Endothelial cell of umbilical vein (primary cell): ENCODE results near the gene USH1C. TPM values are rescaled to one million over a fixed set of nuclear protein-coding genes. Genes with fewer than 3 reads are reported as not detected.

Experiments
- BruUV-seq: library from RNA; stranded (reverse); fragments of 400-500 nt; replicated peaks from 2 replicates; lab custom pipeline; 2021; lab: Mats Ljungman, UMichigan
- CTCF ChIA-PET: fragments of 300-600, 350-600 bp; sonication (Branson Sonifier 250); formaldehyde crosslinking; loops from one replicate; lab custom pipeline; 2021; ENCODE audit warnings: antibody characterized with exemption, inconsistent platforms; lab: Charles Lee
- POLR2A ChIA-PET: fragments of 300-600, 350-600 bp; sonication (Branson Sonifier 250); formaldehyde crosslinking; loops from one replicate; lab custom pipeline; 2021; ENCODE audit warnings: antibody characterized with exemption, inconsistent platforms; lab: Charles Lee
- DNase-seq: peaks from one replicate; pipeline ENCODE4 v3.0.0-alpha.2; 2011; ENCODE audit warnings: low read depth, low spot score
- FAIRE-seq: peaks from 2 replicates; lab custom pipeline; 2011; peaks lifted over from hg19 to GRCh38; lab: Jason Lieb, UNC
- H2AFZ ChIP-seq: 2 replicates; pipeline ENCODE4 v1.6.0; 2012; ENCODE audit warnings: low read depth, low read length, control low read depth, inconsistent platforms
- H3K27ac ChIP-seq: 2 replicates; pipeline ENCODE4 v1.5.1; 2011; ENCODE audit warnings: low read depth, mild to moderate bottlenecking, control low read depth, low read length, moderate library complexity; ENCODE audit not compliant: insufficient read depth
- H3K27me3 ChIP-seq, 2 experiments: 2 replicates each; pipeline versions ENCODE4 v1.6.0 to v1.6.1; 2011; ENCODE audit warnings: low read length in 2 of 2, mixed read lengths in 1 of 2; ENCODE audit not compliant: control insufficient read depth in 2 of 2, insufficient read depth in 2 of 2
- H3K36me3 ChIP-seq, 2 experiments: 2 replicates in 1 of 2; 3 replicates in 1 of 2; pipeline ENCODE4 v1.5.1; 2011; ENCODE audit warnings: low read length in 2 of 2, mild to moderate bottlenecking in 1 of 2, moderate library complexity in 1 of 2; ENCODE audit not compliant: control insufficient read depth in 2 of 2, insufficient read depth in 2 of 2; ENCODE audit errors: extremely low read depth in 1 of 2
- H3K4me1 ChIP-seq: 3 replicates; pipeline ENCODE4 v1.5.1; 2011; ENCODE audit warnings: mild to moderate bottlenecking, low read length; ENCODE audit not compliant: control insufficient read depth, insufficient read depth; ENCODE audit errors: extremely low read depth
- H3K4me2 ChIP-seq: 2 replicates; pipeline ENCODE4 v1.6.1; 2011; ENCODE audit warnings: low read length, control low read depth, mixed read lengths; ENCODE audit not compliant: insufficient read depth
- H3K4me3 ChIP-seq, 3 experiments: fragments of 200-600 bp in 1 of 3; sonication (generic), shearing (Covaris generic) in 1 of 3; replicated peaks in 1 of 3; 2 replicates each; pipeline ENCODE4 v1.5.1; 2011 to 2016; ENCODE audit warnings: control low read depth in 3 of 3, low read length in 3 of 3, mild to moderate bottlenecking in 2 of 3, inconsistent platforms in 1 of 3, low read depth in 1 of 3, moderate library complexity in 1 of 3; ENCODE audit not compliant: insufficient read depth in 1 of 3
- H3K79me2 ChIP-seq: 2 replicates; pipeline ENCODE4 v1.6.0; 2012; ENCODE audit warnings: low read length, inconsistent platforms; ENCODE audit not compliant: control insufficient read depth, insufficient read depth
- H3K9ac ChIP-seq: replicated peaks from 2 replicates; pipeline ENCODE3; 2011; ENCODE audit warnings: low read length, control low read depth; ENCODE audit not compliant: insufficient read depth; ENCODE audit errors: extremely low read depth
- H3K9me1 ChIP-seq: replicated peaks from 3 replicates; pipeline ENCODE4 v1.6.0; 2011; ENCODE audit warnings: mild to moderate bottlenecking, low read length; ENCODE audit not compliant: control insufficient read depth, insufficient read depth; ENCODE audit errors: extremely low read depth
- H3K9me3 ChIP-seq: replicated peaks from 2 replicates; pipeline ENCODE4 v1.5.1; 2012; ENCODE audit warnings: low read length, inconsistent platforms; ENCODE audit not compliant: control insufficient read depth, insufficient read depth
- H4K20me1 ChIP-seq: replicated peaks from 2 replicates; pipeline ENCODE3; 2011; ENCODE audit warnings: mild to moderate bottlenecking, low read length; ENCODE audit not compliant: control insufficient read depth, insufficient read depth; ENCODE audit errors: extremely low read depth
- CTCF ChIP-seq, 2 donors: IDR thresholded peaks; 1 replicate in 1 of 2; 2 replicates in 1 of 2; pipeline ENCODE4 v1.5.1; 2011; ENCODE audit warnings: low read length in 2 of 2, mild to moderate bottlenecking in 2 of 2, moderate library complexity in 2 of 2, control low read depth in 1 of 2, inconsistent platforms in 1 of 2, low read depth in 1 of 2; ENCODE audit not compliant: insufficient read depth in 1 of 2; ENCODE audit errors: extremely low read depth in 1 of 2
- EZH2 ChIP-seq: IDR thresholded peaks from 2 replicates; pipeline ENCODE4 v1.6.1; 2012; ENCODE audit warnings: borderline replicate concordance, low read depth, mild to moderate bottlenecking, moderate library complexity, low read length, inconsistent platforms; ENCODE audit not compliant: severe bottlenecking
- FOS ChIP-seq: IDR thresholded peaks from 2 replicates; pipeline ENCODE4 v1.6.1; 2011; ENCODE audit warnings: mild to moderate bottlenecking, low read length, moderate library complexity, borderline replicate concordance; ENCODE audit not compliant: insufficient read depth
- GATA2 ChIP-seq: IDR thresholded peaks from 2 replicates; pipeline ENCODE4 v1.7.0; 2011; ENCODE audit warnings: low read depth, mild to moderate bottlenecking, moderate library complexity, mixed read lengths, low read length; ENCODE audit not compliant: insufficient read length, insufficient read depth
- MYC ChIP-seq: IDR thresholded peaks from one replicate; pipeline ENCODE4 v1.6.1; 2011; ENCODE audit warnings: mild to moderate bottlenecking, low read depth, low read length
- dilution Hi-C: fragments of 300-500 bp; cut with MboI; formaldehyde crosslinking; loops from one replicate; pipeline ENCODE4 v1.15.0; 2019; ENCODE audit warnings: low sequenced_read_pairs; ENCODE audit not compliant: extremely low pct_ligation_motif_present
- intact Hi-C: fragments of 100-400 bp; cut with micrococcal nuclease; formaldehyde crosslinking; loops from one replicate; pipeline ENCODE4 v1.10.0; 2022
- polyA plus RNA-seq, 4 experiments: library from polyadenylated mRNA; depleted of rRNA in 3 of 4; stranded (reverse) in 3 of 4; unstranded in 1 of 4; fragments of >200 nt; gene quantifications; 2 replicates each; pipeline versions ENCODE4 v1.2.1 to v1.2.3, GENCODE V29; 2011 to 2012; ENCODE audit warnings: missing spikeins in 1 of 4
- total RNA-seq: library from RNA; stranded (reverse); gene quantifications from 2 replicates; pipeline ENCODE4 v1.2.3, GENCODE V29; 2021
- TF ChIP-seq, protein P1 (sequence below): IDR thresholded peaks from 2 replicates; pipeline ENCODE4 v1.6.1; 2011; ENCODE audit not compliant: insufficient read depth, insufficient read length

The USH1C gene
- total and polyA plus RNA-seq, 2 donors (not counting 3 experiments of a cell fraction or from before 2014, with no cell fraction given), result not detected

GRCh38 chr11:17471501-17471900 is 72.7 kb downstream of the USH1C start:
- Histone ChIP-seq H3K27ac (no peak overlapping the region), H3K9me1 (no peaks in the 10 kb centered on the region), H3K27me3 (peaks cover 28 to 34% of the 10 kb centered on the region in 2 experiments), H2AFZ (no peak overlapping the region), H4K20me1 (no peaks in the 10 kb centered on the region), H3K9me3 (no peaks in the 10 kb centered on the region), H3K9ac (no peak overlapping the region), H3K36me3 (no peaks in the 10 kb centered on the region), H3K4me1 (no peaks in the 10 kb centered on the region), H3K4me2 (no peak overlapping the region), H3K4me3 (no peak overlapping the region), H3K79me2 (no peaks in the 10 kb centered on the region)
- ChIA-PET POLR2A (no interaction called here), CTCF (no interaction called here)
- intact Hi-C loops, result no loop called here
- dilution Hi-C loops, result no loop called here
- BruUV-seq, result no TSS peak
- no peak for FAIRE-seq
- no peak for DNase-seq
- TF ChIP-seq GATA2 (no peak), MYC (no peak), CTCF (IDR thresholded peaks at IDR 0.05; ENCODE audit: extremely low read depth in 1 of 2, insufficient read depth in 1 of 2, low read depth in 1 of 2, low read length in 2 of 2) (no peak), EZH2 (no peak), FOS (no peak)
- TF ChIP-seq, protein P1, sequence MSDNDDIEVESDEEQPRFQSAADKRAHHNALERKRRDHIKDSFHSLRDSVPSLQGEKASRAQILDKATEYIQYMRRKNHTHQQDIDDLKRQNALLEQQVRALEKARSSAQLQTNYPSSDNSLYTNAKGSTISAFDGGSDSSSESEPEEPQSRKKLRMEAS, result no peak
